ENCODE results near the gene POU3F3.

The POU3F3 gene

DNA sequence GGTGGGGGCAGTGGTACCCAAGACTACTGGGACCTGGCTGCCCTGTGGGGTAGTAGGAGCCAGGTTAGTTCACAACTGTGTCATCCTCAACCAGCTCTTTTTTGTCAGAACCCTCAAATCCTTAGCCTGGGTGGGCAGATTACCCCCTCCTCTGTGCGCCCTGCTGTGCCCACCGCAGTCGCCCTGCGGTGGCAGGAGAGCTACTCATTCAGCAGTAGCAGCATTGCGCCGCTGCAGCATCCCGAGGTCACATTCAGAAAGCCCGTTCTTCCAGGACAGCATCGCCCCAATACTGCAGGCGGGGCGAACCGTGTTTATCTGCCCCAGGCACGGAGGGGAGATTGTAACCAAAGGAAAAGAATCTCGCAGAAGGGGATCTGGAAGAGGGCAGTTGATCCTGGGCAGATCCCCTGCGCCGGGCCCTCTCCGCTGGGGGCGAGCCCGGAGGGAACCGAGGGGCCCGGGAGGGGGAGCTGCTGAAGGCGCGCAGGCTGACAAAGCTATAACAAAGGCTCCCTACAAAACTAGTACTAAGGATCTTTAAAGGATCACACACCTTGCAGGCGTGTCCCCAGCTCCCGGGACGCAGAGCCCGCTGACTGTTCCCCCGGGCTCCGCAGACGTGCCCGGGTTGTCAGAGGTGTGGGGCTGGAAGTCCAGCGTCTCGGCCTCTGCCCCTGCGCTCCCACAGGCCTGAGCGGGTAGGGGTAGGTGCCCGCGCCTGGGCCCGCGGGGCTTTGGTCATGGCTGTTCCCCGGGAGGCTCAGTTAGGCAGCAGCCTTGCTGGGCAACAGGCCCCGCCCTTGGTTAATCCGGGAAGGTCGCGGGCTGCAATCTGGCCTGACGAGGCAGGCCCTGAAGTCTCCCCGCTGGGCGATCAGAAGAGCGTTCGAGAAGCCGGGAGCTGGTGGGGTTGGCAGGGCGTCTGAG, 13.2 kb downstream of the POU3F3 start:
- DNase-seq (ENCODE audit: low read depth), result no peak
- TF ChIP-seq, protein P1, sequence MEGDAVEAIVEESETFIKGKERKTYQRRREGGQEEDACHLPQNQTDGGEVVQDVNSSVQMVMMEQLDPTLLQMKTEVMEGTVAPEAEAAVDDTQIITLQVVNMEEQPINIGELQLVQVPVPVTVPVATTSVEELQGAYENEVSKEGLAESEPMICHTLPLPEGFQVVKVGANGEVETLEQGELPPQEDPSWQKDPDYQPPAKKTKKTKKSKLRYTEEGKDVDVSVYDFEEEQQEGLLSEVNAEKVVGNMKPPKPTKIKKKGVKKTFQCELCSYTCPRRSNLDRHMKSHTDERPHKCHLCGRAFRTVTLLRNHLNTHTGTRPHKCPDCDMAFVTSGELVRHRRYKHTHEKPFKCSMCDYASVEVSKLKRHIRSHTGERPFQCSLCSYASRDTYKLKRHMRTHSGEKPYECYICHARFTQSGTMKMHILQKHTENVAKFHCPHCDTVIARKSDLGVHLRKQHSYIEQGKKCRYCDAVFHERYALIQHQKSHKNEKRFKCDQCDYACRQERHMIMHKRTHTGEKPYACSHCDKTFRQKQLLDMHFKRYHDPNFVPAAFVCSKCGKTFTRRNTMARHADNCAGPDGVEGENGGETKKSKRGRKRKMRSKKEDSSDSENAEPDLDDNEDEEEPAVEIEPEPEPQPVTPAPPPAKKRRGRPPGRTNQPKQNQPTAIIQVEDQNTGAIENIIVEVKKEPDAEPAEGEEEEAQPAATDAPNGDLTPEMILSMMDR (IDR thresholded peaks at IDR 0.05; ENCODE audit: insufficient read depth, low read depth, low read length, missing control alignments), result no peak
- no peak overlapping the region for H3K4me3 ChIP-seq (ENCODE audit: low read depth, low read length)

DNA sequence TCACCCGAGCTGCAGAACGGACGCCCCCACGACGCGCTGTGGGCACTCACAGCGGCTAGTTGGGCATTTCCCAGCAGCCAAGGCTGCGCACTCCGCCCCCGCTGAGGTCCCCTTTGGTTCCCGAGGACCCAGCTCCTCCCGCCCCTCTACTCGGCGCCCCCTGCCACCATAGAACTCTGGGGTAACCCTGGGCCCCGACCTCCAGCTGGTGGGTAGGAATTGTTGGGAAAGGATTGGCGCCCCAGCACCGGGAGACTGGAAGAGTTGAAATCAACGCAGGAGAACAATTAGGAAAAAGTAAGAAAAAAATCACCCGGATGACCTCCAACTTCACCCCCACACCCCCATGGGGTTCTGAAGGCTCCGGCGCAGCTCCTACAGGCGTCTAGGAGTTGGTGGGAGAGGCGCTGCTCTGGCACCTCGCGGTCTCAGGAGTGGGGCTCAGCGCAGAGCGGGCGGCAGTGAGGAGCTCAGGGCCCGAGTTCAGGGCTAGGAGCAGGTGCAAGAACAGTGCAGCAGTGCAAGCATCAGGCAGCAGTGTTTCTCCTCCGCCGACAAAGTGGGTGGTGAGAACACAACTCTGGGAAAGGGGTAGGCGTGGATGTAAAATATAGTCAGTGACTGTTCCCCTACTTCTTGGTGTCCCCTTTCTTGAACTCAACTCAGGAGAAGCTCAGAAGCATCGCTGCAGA, 14.0 kb downstream of the POU3F3 start:
- TF ChIP-seq, protein P1 (IDR thresholded peaks at IDR 0.05; ENCODE audit: insufficient read depth, low read depth, low read length, missing control alignments), result no peak
- DNase-seq (ENCODE audit: low read depth), result no peak
- no peak overlapping the region for H3K4me3 ChIP-seq (ENCODE audit: low read depth, low read length)

DNA sequence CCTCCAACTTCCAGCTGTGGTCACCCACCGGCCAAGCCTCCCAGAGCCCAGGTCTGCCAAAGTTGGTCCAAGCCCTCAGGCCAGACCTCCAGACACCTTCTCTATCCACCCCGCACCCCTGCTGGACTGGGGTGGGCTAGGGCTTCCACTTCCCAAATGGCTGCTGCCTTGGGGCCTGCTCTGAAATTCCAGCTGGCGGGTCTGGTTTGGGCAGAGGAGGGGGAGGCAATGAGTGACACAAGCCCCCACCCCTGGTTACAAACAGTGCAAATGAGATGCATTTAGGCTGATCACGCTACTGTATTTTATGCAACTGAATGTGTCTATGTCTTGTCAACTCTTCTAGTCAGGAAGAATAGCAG, 14.6 kb downstream of the POU3F3 start:
- TF ChIP-seq, protein P1 (IDR thresholded peaks at IDR 0.05; ENCODE audit: insufficient read depth, low read depth, low read length, missing control alignments), result no peak
- no peak for DNase-seq (ENCODE audit: low read depth)
- H3K4me3 ChIP-seq (ENCODE audit: low read depth, low read length), result no peak overlapping the region

DNA sequence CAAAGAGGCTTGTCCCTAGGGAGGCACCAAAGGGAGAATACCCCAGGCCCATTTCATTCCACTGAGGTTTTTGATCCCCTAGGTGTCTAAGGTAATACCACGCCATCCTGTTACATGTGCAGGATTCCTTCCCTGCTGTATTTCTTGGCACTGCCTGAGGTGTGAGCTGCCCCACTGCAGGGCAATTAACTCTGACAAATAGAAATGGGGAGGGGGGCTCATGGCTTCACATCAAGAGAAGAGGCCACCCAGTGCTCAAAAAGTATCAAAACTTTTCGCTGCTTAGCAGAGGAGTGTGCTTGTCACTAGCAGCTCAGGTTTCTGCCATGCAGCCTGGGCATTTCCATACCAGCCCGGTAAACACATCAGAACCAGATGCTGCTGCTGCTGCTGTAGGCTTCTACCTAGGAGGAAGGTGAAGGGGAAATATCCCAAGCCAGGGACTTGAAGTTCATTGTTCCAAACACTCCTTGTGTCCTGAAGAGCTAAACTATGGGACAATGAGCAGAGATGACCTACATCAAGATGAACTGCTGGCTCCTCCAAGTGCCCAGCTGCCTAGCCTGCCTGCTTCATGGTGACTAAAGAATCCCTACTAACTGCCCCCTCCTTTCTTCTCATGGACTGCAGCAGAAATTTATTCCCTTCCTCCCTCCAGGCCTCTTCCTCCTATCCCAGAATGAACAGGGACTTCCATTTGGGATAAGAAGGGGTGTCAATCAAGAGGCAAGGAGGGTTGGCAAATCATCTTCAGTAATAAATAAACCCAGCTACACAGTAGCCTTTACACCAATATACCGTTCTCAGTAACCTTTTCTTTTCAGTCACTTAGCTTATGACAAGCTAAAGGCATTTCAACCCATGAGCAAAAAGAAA, 16.4 kb downstream of the POU3F3 start:
- no peak overlapping the region for H3K4me3 ChIP-seq (ENCODE audit: low read depth, low read length)
- TF ChIP-seq, protein P1 (IDR thresholded peaks at IDR 0.05; ENCODE audit: insufficient read depth, low read depth, low read length, missing control alignments), result no peak
- DNase-seq (ENCODE audit: low read depth), result no peak

DNA sequence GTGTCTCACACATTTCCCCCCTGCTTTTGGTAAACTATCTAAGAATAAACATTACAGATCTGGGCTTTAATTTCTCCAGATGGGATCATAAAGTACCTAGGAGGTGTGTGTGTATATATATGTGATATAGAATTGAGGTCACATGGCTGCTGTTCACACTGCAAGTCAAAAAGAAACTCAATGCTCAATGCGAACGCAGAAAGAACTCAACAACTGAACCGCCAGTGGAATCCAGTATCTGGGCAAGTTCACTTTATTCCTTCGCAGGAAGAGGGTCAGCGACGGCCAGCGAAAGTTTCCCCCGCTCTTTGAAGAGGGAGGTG, 17.7 kb downstream of the POU3F3 start:
- H3K4me3 ChIP-seq (ENCODE audit: low read depth, low read length), result no peak overlapping the region
- no peak for DNase-seq (ENCODE audit: low read depth)
- TF ChIP-seq, protein P1 (IDR thresholded peaks at IDR 0.05; ENCODE audit: insufficient read depth, low read depth, low read length, missing control alignments), result no peak

DNA sequence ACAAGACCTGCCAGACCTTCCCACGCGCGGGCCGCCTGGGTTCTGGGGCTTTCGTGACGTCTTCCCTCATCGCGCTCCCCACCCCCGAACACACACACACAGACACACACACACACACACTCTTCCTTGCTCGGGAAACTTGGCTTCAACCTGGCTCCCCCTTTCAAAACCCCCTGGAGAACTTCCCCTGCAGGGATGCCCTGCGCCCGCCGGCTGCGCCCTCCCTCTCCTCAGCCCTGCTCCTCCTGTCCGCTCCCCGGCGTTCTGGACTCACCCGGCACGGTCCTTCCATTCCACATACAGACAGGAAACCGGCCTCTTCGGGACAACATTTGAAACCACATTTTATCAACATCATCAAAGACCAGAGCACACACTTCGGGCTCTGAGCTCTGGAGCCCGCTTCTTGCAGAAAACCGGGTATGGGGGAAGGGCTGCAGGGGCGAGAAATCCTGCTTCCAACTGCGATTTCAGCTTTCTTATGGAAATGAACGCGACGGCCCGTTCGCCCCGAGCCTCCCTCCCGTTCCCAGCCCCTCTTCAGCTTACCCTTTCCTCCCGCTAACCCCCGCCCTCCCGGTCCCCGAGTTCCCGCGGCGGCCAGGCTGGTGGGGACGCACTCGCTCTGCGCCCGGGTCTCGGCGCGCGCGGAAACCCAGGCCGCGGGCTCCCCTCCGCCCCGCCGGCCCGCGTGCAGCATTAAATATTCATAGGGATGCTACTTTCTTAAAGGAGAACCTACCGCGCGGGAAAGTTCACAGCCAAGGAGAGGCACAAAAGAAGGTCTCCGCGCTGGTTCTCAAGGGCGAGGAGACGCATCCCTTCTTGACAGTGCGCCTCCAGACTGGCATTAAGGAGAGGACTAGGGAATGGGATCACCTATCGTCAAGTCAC, 18.3 kb downstream of the POU3F3 start:
- TF ChIP-seq, protein P1 (IDR thresholded peaks at IDR 0.05; ENCODE audit: insufficient read depth, low read depth, low read length, missing control alignments), result no peak
- no peak for DNase-seq (ENCODE audit: low read depth)
- H3K4me3 ChIP-seq (ENCODE audit: low read depth, low read length), result no peak overlapping the region
